Measurements from ENCODE around the gene SSR4. TPM values are rescaled to one million over a fixed set of nuclear protein-coding genes. Genes with fewer than 3 reads are reported as not detected.

The SSR4 gene
- total RNA-seq, 1 experiment from 2014 or later: 179 TPM

- no CpG with 5 or more reads among the region's 8 CpGs for WGBS (ENCODE audit: extremely low coverage, insufficient read length, low lambda C conversion rate)
- no peak overlapping the region for H3K4me2 ChIP-seq (ENCODE audit: insufficient read depth, insufficient read length, low read length)
- no peak overlapping the region for H3K18ac ChIP-seq (ENCODE audit: insufficient read length, low read depth, low read length)
- no peak for DNase-seq
- peaks cover 3% of the 10 kb centered on the region; the same call in 1 of the 2 replicates for H3K4me1 ChIP-seq (ENCODE audit: insufficient read depth, low read length)
- H4K20me1 ChIP-seq (ENCODE audit: control insufficient read depth, insufficient read depth, insufficient read length): no peaks in the 10 kb centered on the region
- H3K23me2 ChIP-seq (ENCODE audit: insufficient read length, low read depth, low read length, poor library complexity, severe bottlenecking): peaks cover 5% of the 10 kb centered on the region
- no peaks in the 10 kb centered on the region for H3K79me1 ChIP-seq (ENCODE audit: insufficient read depth, low read depth, low read length, poor library complexity, severe bottlenecking)
- H3K9ac ChIP-seq (ENCODE audit: extremely low read depth, insufficient read length, low read length): no peak overlapping the region
- no peak overlapping the region for H2BK120ac ChIP-seq (ENCODE audit: low read depth, low read length, poor library complexity, severe bottlenecking)
- no peak overlapping the region for H2BK5ac ChIP-seq (ENCODE audit: insufficient read length, low read length)
- H3T11ph ChIP-seq (ENCODE audit: low read length): no peak overlapping the region
- H3K4ac ChIP-seq (ENCODE audit: low read depth, low read length): no peak overlapping the region
- no peak overlapping the region for H2BK15ac ChIP-seq (ENCODE audit: low read depth, low read length)
- peaks cover 45% of the 10 kb centered on the region; the same call in 1 of the 2 replicates for H3K79me2 ChIP-seq (ENCODE audit: insufficient read depth, low read length)
- H3K27me3 ChIP-seq (ENCODE audit: insufficient read depth, low read length): no peaks in the 10 kb centered on the region
- Mint-ChIP-seq H3K4me1 (peaks cover 36 to 39% of the 10 kb centered on the region in 2 experiments), H3K27me3 (ENCODE audit: low read depth) (no peaks in the 10 kb centered on the region; the same call in 1 of the 2 replicates), H3K36me3 (ENCODE audit: insufficient read depth in 1 of 3, low read depth in 3 of 3) (peaks cover 15 to 24% (median 17%) of the 10 kb centered on the region in 3 experiments), H3K4me3 (peak overlapping the region in 1 of 2 experiments; percentile 32; a peak in 1 of 5 replicates), H3K9me3 (peaks cover 61 to 73% of the 10 kb centered on the region in 2 experiments), H3K27ac (peak overlapping the region in 1 of 3 experiments; percentile 31; a peak in 1 of 7 replicates)
- no peak overlapping the region for H2AFZ ChIP-seq (ENCODE audit: low read length)
- H3K27ac ChIP-seq (ENCODE audit: insufficient read length, low read depth, low read length): no peak overlapping the region
- H3K56ac ChIP-seq (ENCODE audit: insufficient read length, low read depth, low read length): no peak overlapping the region
- H2AK5ac ChIP-seq (ENCODE audit: insufficient read length, low read length): no peak overlapping the region
- H4K8ac ChIP-seq (replicated peaks; ENCODE audit: insufficient read length, low read depth, low read length): no peak overlapping the region
- H2BK12ac ChIP-seq (ENCODE audit: insufficient read length, low read depth, low read length): no peak overlapping the region
- H4K91ac ChIP-seq (ENCODE audit: insufficient read length, low read depth, low read length): no peak overlapping the region
- no peak overlapping the region for H3K14ac ChIP-seq (ENCODE audit: insufficient read depth, low read length)
- peaks cover 10% of the 10 kb centered on the region for H3K9me3 ChIP-seq (ENCODE audit: control insufficient read depth, low read depth, low read length)
- H2BK20ac ChIP-seq (ENCODE audit: low read depth, low read length, poor library complexity, severe bottlenecking): no peak overlapping the region
- no peak for TF ChIP-seq CTCF (conservative IDR thresholded peaks at IDR 0.05)
- H4K5ac ChIP-seq (ENCODE audit: insufficient read length, low read depth, low read length): no peak overlapping the region
- no peak overlapping the region for H3K23ac ChIP-seq (ENCODE audit: insufficient read length, low read depth, low read length)
Observed at GRCh38 chrX:153825042-153825441, 30.6 kb downstream of the SSR4 start.

Measured in H9 (cell line).